HepG2 (cell line): ENCODE measurements around the gene ZNF571.

Source experiments
- ASH2L ChIP-seq: fragments of 300-600, 200-600 bp; sonication (generic); IDR thresholded peaks from 2 replicates; pipeline ENCODE4 v1.7.0; 2017; ENCODE audit warnings: low read depth, mild to moderate bottlenecking, moderate library complexity, mixed read lengths, low read length; ENCODE audit not compliant: insufficient read length
- ESRRA ChIP-seq: sonication (generic); formaldehyde crosslinking; IDR thresholded peaks from 2 replicates; pipeline ENCODE4 v1.5.1; 2020; ENCODE audit warnings: mild to moderate bottlenecking, low read depth, missing genetic modification reagents
- POLR2AphosphoS5 ChIP-seq: IDR thresholded peaks from 2 replicates; pipeline ENCODE4 v1.6.1; 2012; ENCODE audit warnings: low read depth, low read length
- ZBTB26 ChIP-seq: IDR thresholded peaks from 2 replicates; pipeline ENCODE4 v1.6.1; 2016; ENCODE audit warnings: missing compliant biosample characterization, missing genetic modification reagents, borderline replicate concordance
- ZBTB43 ChIP-seq: sonication (generic); formaldehyde crosslinking; conservative IDR thresholded peaks from 2 replicates; pipeline ENCODE4 v1.4.0; 2020; ENCODE audit warnings: missing genetic modification reagents
- ZNF263 ChIP-seq: sonication (generic); formaldehyde crosslinking; IDR thresholded peaks from 2 replicates; pipeline ENCODE4 v1.4.0; 2020; ENCODE audit warnings: missing genetic modification reagents
- ZNF546 ChIP-seq: sonication (generic); formaldehyde crosslinking; conservative IDR thresholded peaks from 2 replicates; pipeline ENCODE4 v1.8.1; 2023; ENCODE audit warnings: mild to moderate bottlenecking, missing genetic modification reagents

GRCh38 chr19:37551129-37551993 lies 43.2 kb downstream of the ZNF571 start:
- TF ChIP-seq POLR2AphosphoS5 (no peak), ZBTB43 (CRISPR knock-in tag) (no peak), ASH2L (no peak), ZBTB26 (CRISPR knock-in tag) (no peak), ZNF546 (no peak), ZNF263 (CRISPR knock-in tag) (no peak), ESRRA (CRISPR knock-in tag) (no peak)
